ENCODE results near the gene PEX14. TPM values are rescaled to one million over a fixed set of nuclear protein-coding genes. Genes with fewer than 3 reads are reported as not detected.

PEX14 gene
- total RNA-seq, 1 donor, result 15.2 TPM

DNA sequence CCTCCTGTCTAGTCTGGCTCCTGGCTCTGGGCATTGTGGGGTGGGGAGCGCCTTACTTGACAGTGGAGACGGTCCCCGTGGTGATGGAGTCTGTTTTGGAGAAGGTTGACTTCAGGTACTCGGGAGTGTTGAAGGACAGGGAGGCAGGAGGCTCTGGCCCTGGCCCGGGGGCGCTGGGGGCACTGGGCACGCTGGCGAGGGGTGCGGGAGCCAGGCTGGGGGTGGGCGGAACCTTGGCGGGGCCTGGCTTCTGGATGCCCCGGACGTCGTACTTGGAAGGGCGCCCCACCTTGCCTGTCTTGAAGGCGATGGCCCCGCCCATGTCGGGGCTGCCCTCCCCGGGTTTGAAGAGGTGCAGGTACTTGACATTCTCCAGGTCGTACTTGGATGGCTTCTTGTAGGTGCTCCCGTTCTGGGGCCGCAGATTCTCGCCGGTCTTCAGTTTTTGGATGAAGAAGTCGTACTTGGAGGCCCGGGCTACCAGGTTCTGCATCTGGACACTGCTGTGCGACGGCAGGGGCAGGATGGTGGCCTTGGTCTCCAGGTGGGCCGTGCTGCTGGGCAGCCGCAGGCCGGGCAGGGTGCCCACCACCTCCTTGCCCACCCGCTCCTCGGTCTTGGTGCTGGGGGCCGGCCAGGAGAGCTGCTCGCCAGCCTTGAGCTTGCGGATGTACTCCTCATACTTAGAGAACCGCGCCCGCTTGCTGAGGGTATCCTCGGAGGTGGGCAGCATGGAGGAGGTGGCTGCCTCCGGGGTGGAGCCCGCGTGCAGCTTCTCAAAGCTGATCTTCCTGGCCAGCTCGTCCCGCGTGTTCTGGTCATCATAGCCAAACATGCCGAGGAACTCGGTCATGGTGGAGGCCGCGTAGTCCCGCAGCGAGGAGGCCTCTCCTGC lies 185.1 kb downstream of the PEX14 start:
- no peaks in the 10 kb centered on the region for H3K27me3 ChIP-seq (ENCODE audit: insufficient read depth, low read length)
- H3K27ac ChIP-seq (ENCODE audit: low read depth, low read length), result no peak overlapping the region
- H3K4me3 ChIP-seq (ENCODE audit: insufficient read depth, low read length), result no peak overlapping the region
- H4K20me1 ChIP-seq (ENCODE audit: insufficient read depth, low read length), result no peaks in the 10 kb centered on the region
- no peaks in the 10 kb centered on the region for H3K79me2 ChIP-seq (ENCODE audit: insufficient read depth, low read length)
- TF ChIP-seq, protein P1, sequence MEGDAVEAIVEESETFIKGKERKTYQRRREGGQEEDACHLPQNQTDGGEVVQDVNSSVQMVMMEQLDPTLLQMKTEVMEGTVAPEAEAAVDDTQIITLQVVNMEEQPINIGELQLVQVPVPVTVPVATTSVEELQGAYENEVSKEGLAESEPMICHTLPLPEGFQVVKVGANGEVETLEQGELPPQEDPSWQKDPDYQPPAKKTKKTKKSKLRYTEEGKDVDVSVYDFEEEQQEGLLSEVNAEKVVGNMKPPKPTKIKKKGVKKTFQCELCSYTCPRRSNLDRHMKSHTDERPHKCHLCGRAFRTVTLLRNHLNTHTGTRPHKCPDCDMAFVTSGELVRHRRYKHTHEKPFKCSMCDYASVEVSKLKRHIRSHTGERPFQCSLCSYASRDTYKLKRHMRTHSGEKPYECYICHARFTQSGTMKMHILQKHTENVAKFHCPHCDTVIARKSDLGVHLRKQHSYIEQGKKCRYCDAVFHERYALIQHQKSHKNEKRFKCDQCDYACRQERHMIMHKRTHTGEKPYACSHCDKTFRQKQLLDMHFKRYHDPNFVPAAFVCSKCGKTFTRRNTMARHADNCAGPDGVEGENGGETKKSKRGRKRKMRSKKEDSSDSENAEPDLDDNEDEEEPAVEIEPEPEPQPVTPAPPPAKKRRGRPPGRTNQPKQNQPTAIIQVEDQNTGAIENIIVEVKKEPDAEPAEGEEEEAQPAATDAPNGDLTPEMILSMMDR (IDR thresholded peaks at IDR 0.05; ENCODE audit: extremely low read depth, low read depth, low read length), result no peak
- no peak overlapping the region for H2AFZ ChIP-seq (ENCODE audit: low read length)
- no peaks in the 10 kb centered on the region for H3K36me3 ChIP-seq (ENCODE audit: insufficient read depth, low read length)
- H3K4me2 ChIP-seq (ENCODE audit: insufficient read depth, low read length), result no peak overlapping the region
- H3K9me3 ChIP-seq (ENCODE audit: low read depth, low read length), result no peaks in the 10 kb centered on the region
- DNase-seq (ENCODE audit: insufficient read length, low spot score, missing footprints), result no peak
- H3K4me1 ChIP-seq (ENCODE audit: insufficient read depth, low read length), result no peaks in the 10 kb centered on the region

DNA sequence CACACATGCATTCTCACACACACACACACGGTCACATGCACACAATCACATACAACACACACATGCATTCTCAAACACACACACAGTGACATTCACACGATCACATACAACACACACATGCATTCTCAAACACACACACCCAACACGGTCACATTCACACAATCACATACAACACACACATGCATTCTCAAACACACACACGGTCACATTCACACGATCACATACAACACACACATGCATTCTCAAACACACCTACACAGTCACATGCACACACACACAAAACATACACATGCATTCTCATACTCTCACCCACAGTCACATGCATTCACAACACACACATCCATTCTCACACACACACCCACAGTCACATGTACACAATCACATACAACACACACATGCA lies 186.7 kb downstream of the PEX14 start:
- H3K4me1 ChIP-seq (ENCODE audit: insufficient read depth, low read length), result no peaks in the 10 kb centered on the region
- no peak overlapping the region for H3K27ac ChIP-seq (ENCODE audit: low read depth, low read length)
- no peak for DNase-seq (ENCODE audit: insufficient read length, low spot score, missing footprints)
- no peaks in the 10 kb centered on the region for H3K27me3 ChIP-seq (ENCODE audit: insufficient read depth, low read length)
- no peaks in the 10 kb centered on the region for H4K20me1 ChIP-seq (ENCODE audit: insufficient read depth, low read length)
- H2AFZ ChIP-seq (ENCODE audit: low read length), result no peak overlapping the region
- TF ChIP-seq, protein P1 (IDR thresholded peaks at IDR 0.05; ENCODE audit: extremely low read depth, low read depth, low read length), result no peak
- no peak overlapping the region for H3K4me3 ChIP-seq (ENCODE audit: insufficient read depth, low read length)
- no peaks in the 10 kb centered on the region for H3K9me3 ChIP-seq (ENCODE audit: low read depth, low read length)
- H3K36me3 ChIP-seq (ENCODE audit: insufficient read depth, low read length), result no peaks in the 10 kb centered on the region
- no peak overlapping the region for H3K4me2 ChIP-seq (ENCODE audit: insufficient read depth, low read length)
- no peaks in the 10 kb centered on the region for H3K79me2 ChIP-seq (ENCODE audit: insufficient read depth, low read length)

DNA sequence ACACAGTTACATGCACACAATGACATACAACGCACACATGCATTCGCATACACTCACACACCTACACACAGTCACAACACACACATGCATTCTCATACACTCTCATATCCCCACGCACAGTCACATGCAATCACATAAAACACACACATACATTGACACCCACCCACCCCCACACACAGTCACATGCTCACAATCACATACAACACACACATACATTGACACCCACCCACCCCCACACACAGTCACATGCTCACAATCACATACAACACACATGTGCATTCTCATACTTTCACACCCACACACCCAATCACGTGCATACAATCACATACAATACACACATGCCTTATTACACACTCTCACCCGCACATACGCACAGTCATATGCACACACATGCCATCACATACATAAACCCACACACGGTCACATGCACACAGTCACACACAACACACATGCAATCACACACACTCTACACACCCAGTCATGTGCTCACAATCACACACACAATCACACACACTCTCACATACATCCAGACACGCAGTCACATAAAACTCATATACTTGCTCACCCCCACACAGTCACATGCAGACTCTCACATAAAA lies 187.4 kb downstream of the PEX14 start:
- TF ChIP-seq, protein P1 (IDR thresholded peaks at IDR 0.05; ENCODE audit: extremely low read depth, low read depth, low read length), result no peak
- H3K4me2 ChIP-seq (ENCODE audit: insufficient read depth, low read length), result no peak overlapping the region
- H3K27me3 ChIP-seq (ENCODE audit: insufficient read depth, low read length), result no peaks in the 10 kb centered on the region
- no peak overlapping the region for H3K27ac ChIP-seq (ENCODE audit: low read depth, low read length)
- H3K79me2 ChIP-seq (ENCODE audit: insufficient read depth, low read length), result no peaks in the 10 kb centered on the region
- no peaks in the 10 kb centered on the region for H3K9me3 ChIP-seq (ENCODE audit: low read depth, low read length)
- no peaks in the 10 kb centered on the region for H4K20me1 ChIP-seq (ENCODE audit: insufficient read depth, low read length)
- no peaks in the 10 kb centered on the region for H3K36me3 ChIP-seq (ENCODE audit: insufficient read depth, low read length)
- H3K4me3 ChIP-seq (ENCODE audit: insufficient read depth, low read length), result no peak overlapping the region
- H2AFZ ChIP-seq (ENCODE audit: low read length), result no peak overlapping the region
- no peak for DNase-seq (ENCODE audit: insufficient read length, low spot score, missing footprints)
- H3K4me1 ChIP-seq (ENCODE audit: insufficient read depth, low read length), result no peaks in the 10 kb centered on the region

Data from osteoblast (primary cell).